ENCODE results near the gene COL11A2. TPM values are rescaled to one million over a fixed set of nuclear protein-coding genes. Genes with fewer than 3 reads are reported as not detected.

The COL11A2 gene
- total RNA-seq, 1 experiment from 2014 or later, result 2.3 TPM

DNA sequence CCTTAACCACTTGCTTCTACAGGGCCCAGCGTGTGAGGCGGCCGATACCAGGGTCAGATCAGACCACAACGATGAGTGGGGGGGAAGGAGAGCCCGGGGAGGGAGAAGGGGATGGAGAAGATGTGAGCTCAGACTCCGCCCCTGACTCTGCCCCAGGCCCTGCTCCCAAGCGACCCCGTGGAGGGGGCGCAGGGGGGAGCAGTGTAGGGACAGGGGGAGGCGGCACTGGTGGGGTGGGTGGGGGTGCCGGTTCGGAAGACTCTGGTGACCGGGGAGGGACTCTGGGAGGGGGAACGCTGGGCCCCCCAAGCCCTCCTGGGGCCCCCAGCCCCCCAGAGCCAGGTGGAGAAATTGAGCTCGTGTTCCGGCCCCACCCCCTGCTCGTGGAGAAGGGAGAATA is 18.9 kb upstream of the COL11A2 start:
- Histone ChIP-seq H2BK15ac (ENCODE audit: low read depth, low read length) (no peak overlapping the region), H3K4me2 (ENCODE audit: insufficient read depth, insufficient read length, low read length) (no peak overlapping the region), H3K27me3 (ENCODE audit: insufficient read depth, low read length) (peaks cover 46% of the 10 kb centered on the region), H3T11ph (ENCODE audit: low read length) (no peak overlapping the region), H3K18ac (ENCODE audit: insufficient read length, low read depth, low read length) (no peak overlapping the region), H2AK5ac (ENCODE audit: insufficient read length, low read length) (no peak overlapping the region), H3K14ac (ENCODE audit: insufficient read depth, low read length) (no peak overlapping the region), H3K23me2 (ENCODE audit: insufficient read length, low read depth, low read length, poor library complexity, severe bottlenecking) (peaks cover 20% of the 10 kb centered on the region), H3K4ac (ENCODE audit: low read depth, low read length) (no peak overlapping the region), H3K9ac (ENCODE audit: extremely low read depth, insufficient read length, low read length) (no peak overlapping the region), H3K27ac (ENCODE audit: insufficient read length, low read depth, low read length) (no peak overlapping the region), H3K4me1 (ENCODE audit: insufficient read depth, low read length) (no peaks in the 10 kb centered on the region), H3K9me3 (ENCODE audit: control insufficient read depth, low read depth, low read length) (no peaks in the 10 kb centered on the region), H3K56ac (ENCODE audit: insufficient read length, low read depth, low read length) (no peak overlapping the region), H4K8ac (replicated peaks; ENCODE audit: insufficient read length, low read depth, low read length) (no peak overlapping the region), H3K79me2 (ENCODE audit: insufficient read depth, low read length) (no peaks in the 10 kb centered on the region), H3K79me1 (ENCODE audit: insufficient read depth, low read depth, low read length, poor library complexity, severe bottlenecking) (no peaks in the 10 kb centered on the region), H2BK5ac (ENCODE audit: insufficient read length, low read length) (no peak overlapping the region), H4K5ac (ENCODE audit: insufficient read length, low read depth, low read length) (no peak overlapping the region), H2AFZ (ENCODE audit: low read length) (no peak overlapping the region), H2BK120ac (ENCODE audit: low read depth, low read length, poor library complexity, severe bottlenecking) (no peak overlapping the region), H4K20me1 (ENCODE audit: control insufficient read depth, insufficient read depth, insufficient read length) (peaks cover 3% of the 10 kb centered on the region), H4K91ac (ENCODE audit: insufficient read length, low read depth, low read length) (no peak overlapping the region), H3K23ac (ENCODE audit: insufficient read length, low read depth, low read length) (no peak overlapping the region), H2BK12ac (ENCODE audit: insufficient read length, low read depth, low read length) (no peak overlapping the region), H2BK20ac (ENCODE audit: low read depth, low read length, poor library complexity, severe bottlenecking) (no peak overlapping the region)
- H3K9me3 Mint-ChIP-seq, result no peaks in the 10 kb centered on the region
- no CpG with 5 or more reads among the region's 17 CpGs for WGBS (ENCODE audit: extremely low coverage, insufficient read length, low lambda C conversion rate)
- peaks cover 82% of the 10 kb centered on the region for H3K27me3 Mint-ChIP-seq (ENCODE audit: low read depth)
- H3K4me3 Mint-ChIP-seq, result peak overlapping the region in 1 of 2 experiments; percentile 53; a peak in 1 of 5 replicates
- peaks cover 7 to 24% (median 16%) of the 10 kb centered on the region in 3 experiments; a peak in 6 of 7 replicates for H3K36me3 Mint-ChIP-seq (ENCODE audit: insufficient read depth in 1 of 3, low read depth in 3 of 3)
- peaks cover 39 to 55% of the 10 kb centered on the region in 2 experiments for H3K4me1 Mint-ChIP-seq
- no peak overlapping the region for H3K27ac Mint-ChIP-seq
- no peak for DNase-seq
- TF ChIP-seq, protein P1, sequence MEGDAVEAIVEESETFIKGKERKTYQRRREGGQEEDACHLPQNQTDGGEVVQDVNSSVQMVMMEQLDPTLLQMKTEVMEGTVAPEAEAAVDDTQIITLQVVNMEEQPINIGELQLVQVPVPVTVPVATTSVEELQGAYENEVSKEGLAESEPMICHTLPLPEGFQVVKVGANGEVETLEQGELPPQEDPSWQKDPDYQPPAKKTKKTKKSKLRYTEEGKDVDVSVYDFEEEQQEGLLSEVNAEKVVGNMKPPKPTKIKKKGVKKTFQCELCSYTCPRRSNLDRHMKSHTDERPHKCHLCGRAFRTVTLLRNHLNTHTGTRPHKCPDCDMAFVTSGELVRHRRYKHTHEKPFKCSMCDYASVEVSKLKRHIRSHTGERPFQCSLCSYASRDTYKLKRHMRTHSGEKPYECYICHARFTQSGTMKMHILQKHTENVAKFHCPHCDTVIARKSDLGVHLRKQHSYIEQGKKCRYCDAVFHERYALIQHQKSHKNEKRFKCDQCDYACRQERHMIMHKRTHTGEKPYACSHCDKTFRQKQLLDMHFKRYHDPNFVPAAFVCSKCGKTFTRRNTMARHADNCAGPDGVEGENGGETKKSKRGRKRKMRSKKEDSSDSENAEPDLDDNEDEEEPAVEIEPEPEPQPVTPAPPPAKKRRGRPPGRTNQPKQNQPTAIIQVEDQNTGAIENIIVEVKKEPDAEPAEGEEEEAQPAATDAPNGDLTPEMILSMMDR (conservative IDR thresholded peaks at IDR 0.05), result no peak
